Measurements from ENCODE around the gene VAPB.

Gene VAPB

DNA sequence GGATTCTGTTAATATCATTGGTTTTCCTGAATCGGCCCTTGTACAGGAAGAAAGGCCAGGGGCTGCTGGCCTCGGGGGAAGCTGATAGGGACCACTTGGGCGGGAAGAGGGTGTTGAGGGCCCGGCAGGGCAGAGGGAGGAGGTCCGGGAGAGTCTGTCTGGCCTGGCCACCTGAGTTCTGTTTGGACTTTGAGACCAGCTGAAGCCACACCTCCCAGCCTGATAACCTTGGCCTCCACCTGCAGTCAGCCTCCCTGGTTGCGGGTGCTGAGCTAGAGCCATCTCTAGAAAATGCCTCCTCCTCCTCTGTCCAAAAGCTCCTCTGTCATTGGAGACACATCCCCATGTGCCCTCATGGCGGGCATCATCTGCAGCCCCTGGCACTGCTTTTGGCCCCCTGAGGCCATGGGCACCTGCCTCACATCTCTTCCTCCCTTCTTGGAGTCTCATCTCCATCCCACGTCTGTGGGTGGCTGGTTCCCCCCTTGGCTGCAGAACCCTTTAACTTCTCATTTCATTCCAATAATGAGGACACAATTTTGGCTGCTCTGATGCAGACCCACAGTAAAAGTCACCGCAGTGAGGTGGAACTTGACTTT, 109.5 kb downstream of the VAPB start:
- Histone ChIP-seq H3K9me3 (ENCODE audit: control insufficient read depth, insufficient read depth, low read depth, low read length) (no peaks in the 10 kb centered on the region), H3K4me1 (ENCODE audit: control insufficient read depth, insufficient read depth, low read length) (no peaks in the 10 kb centered on the region), H3K27ac (ENCODE audit: extremely low read depth, low read depth, low read length) (no peak overlapping the region), H3K36me3 (ENCODE audit: control insufficient read depth in 2 of 2, insufficient read depth in 1 of 2, low read length in 2 of 2) (no peaks in the 10 kb centered on the region), H3K4me3 (ENCODE audit: low read depth, low read length) (no peak overlapping the region)
- POLR2A ChIA-PET = no interaction called here
- TF ChIP-seq, protein P1, sequence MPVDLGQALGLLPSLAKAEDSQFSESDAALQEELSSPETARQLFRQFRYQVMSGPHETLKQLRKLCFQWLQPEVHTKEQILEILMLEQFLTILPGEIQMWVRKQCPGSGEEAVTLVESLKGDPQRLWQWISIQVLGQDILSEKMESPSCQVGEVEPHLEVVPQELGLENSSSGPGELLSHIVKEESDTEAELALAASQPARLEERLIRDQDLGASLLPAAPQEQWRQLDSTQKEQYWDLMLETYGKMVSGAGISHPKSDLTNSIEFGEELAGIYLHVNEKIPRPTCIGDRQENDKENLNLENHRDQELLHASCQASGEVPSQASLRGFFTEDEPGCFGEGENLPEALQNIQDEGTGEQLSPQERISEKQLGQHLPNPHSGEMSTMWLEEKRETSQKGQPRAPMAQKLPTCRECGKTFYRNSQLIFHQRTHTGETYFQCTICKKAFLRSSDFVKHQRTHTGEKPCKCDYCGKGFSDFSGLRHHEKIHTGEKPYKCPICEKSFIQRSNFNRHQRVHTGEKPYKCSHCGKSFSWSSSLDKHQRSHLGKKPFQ (tag by site-specific recombination; IDR thresholded peaks at IDR 0.05) = no peak
- no peak for TF ChIP-seq KLF10 (tag by site-specific recombination; IDR thresholded peaks at IDR 0.05)
- TF ChIP-seq, protein P2, sequence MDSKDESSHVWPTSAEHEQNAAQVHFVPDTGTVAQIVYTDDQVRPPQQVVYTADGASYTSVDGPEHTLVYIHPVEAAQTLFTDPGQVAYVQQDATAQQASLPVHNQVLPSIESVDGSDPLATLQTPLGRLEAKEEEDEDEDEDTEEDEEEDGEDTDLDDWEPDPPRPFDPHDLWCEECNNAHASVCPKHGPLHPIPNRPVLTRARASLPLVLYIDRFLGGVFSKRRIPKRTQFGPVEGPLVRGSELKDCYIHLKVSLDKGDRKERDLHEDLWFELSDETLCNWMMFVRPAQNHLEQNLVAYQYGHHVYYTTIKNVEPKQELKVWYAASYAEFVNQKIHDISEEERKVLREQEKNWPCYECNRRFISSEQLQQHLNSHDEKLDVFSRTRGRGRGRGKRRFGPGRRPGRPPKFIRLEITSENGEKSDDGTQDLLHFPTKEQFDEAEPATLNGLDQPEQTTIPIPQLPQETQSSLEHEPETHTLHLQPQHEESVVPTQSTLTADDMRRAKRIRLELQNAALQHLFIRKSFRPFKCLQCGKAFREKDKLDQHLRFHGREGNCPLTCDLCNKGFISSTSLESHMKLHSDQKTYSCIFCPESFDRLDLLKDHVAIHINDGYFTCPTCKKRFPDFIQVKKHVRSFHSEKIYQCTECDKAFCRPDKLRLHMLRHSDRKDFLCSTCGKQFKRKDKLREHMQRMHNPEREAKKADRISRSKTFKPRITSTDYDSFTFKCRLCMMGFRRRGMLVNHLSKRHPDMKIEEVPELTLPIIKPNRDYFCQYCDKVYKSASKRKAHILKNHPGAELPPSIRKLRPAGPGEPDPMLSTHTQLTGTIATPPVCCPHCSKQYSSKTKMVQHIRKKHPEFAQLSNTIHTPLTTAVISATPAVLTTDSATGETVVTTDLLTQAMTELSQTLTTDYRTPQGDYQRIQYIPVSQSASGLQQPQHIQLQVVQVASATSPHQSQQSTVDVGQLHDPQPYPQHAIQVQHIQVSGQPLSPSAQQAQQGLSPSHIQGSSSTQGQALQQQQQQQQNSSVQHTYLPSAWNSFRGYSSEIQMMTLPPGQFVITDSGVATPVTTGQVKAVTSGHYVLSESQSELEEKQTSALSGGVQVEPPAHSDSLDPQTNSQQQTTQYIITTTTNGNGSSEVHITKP (tag by site-specific recombination; IDR thresholded peaks at IDR 0.05) = no peak
- TF ChIP-seq IKZF3 (tag by site-specific recombination; IDR thresholded peaks at IDR 0.05) = no peak
- TF ChIP-seq ZNF623 (tag by site-specific recombination; IDR thresholded peaks at IDR 0.05) = no peak
- TF ChIP-seq ZNF473 (tag by site-specific recombination; IDR thresholded peaks at IDR 0.05) = no peak
- TF ChIP-seq ZNF341 (tag by site-specific recombination; IDR thresholded peaks at IDR 0.05; ENCODE audit: low read depth) = no peak
- TF ChIP-seq ZNF843 (tag by site-specific recombination; IDR thresholded peaks at IDR 0.05) = no peak
- no peak for TF ChIP-seq ZNF830 (tag by site-specific recombination; IDR thresholded peaks at IDR 0.05; ENCODE audit: low read depth)
- TF ChIP-seq ZNF114 (tag by site-specific recombination; IDR thresholded peaks at IDR 0.05) = no peak
- TF ChIP-seq KLF16 (tag by site-specific recombination; IDR thresholded peaks at IDR 0.05) = no peak
- no peak for TF ChIP-seq ZSCAN5A (tag by site-specific recombination; IDR thresholded peaks at IDR 0.05)
- TF ChIP-seq ZFP41 (tag by site-specific recombination; IDR thresholded peaks at IDR 0.05; ENCODE audit: borderline replicate concordance) = no peak
- no peak for TF ChIP-seq ZNF776 (tag by site-specific recombination; IDR thresholded peaks at IDR 0.05; ENCODE audit: borderline replicate concordance)
- no peak for TF ChIP-seq ZNF19 (tag by site-specific recombination; IDR thresholded peaks at IDR 0.05; ENCODE audit: low read depth)
- no peak for TF ChIP-seq ZNF324 (tag by site-specific recombination; IDR thresholded peaks at IDR 0.05)
- TF ChIP-seq, protein P3, sequence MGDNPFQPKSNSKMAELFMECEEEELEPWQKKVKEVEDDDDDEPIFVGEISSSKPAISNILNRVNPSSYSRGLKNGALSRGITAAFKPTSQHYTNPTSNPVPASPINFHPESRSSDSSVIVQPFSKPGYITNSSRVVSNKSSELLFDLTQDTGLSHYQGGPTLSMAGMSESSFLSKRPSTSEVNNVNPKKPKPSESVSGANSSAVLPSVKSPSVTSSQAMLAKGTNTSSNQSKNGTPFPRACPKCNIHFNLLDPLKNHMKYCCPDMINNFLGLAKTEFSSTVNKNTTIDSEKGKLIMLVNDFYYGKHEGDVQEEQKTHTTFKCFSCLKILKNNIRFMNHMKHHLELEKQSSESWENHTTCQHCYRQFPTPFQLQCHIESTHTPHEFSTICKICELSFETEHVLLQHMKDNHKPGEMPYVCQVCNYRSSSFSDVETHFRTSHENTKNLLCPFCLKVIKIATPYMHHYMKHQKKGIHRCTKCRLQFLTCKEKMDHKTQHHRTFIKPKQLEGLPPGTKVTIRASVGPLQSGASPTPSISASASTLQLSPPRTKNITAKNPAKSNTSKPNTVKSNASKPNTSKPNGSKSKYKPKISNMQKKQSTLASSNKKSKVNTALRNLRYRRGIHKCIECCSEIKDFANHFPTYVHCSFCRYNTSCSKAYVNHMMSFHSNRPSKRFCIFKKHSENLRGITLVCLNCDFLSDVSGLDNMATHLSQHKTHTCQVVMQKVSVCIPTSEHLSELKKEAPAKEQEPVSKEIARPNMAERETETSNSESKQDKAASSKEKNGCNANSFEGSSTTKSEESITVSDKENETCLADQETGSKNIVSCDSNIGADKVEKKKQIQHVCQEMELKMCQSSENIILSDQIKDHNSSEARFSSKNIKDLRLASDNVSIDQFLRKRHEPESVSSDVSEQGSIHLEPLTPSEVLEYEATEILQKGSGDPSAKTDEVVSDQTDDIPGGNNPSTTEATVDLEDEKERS (tag by site-specific recombination; IDR thresholded peaks at IDR 0.05) = no peak
- CTCF ChIA-PET = interaction anchor here (1.0 kb wide), 1 partner anchor 15 kb away, joined by 3 read pairs; no protein-coding TSS in a partner anchor

Measured in HEK293 (cell line).